Trophoblast cell (in vitro differentiated cells and primary cell): Measurements from ENCODE around the gene SPAAR.

Experiments used
- DNase-seq, 2 donors: peaks; one replicate each; pipeline ENCODE4 v3.0.0-alpha.2; 2016
- H2AFZ ChIP-seq: 2 replicates; pipeline ENCODE4 v1.6.1; 2013; ENCODE audit warnings: low read length, moderate library complexity, mild to moderate bottlenecking; ENCODE audit not compliant: insufficient read depth, poor library complexity
- H2AK5ac ChIP-seq: 2 replicates; pipeline ENCODE4 v1.6.1; 2013; ENCODE audit warnings: mild to moderate bottlenecking, low read length
- H2BK120ac ChIP-seq: 2 replicates; pipeline ENCODE4 v1.6.1; 2013; ENCODE audit warnings: low read length, mild to moderate bottlenecking, moderate library complexity; ENCODE audit not compliant: insufficient read depth, poor library complexity
- H2BK12ac ChIP-seq: 2 replicates; pipeline ENCODE4 v1.6.1; 2013; ENCODE audit warnings: mild to moderate bottlenecking, low read length, moderate library complexity
- H2BK5ac ChIP-seq: 2 replicates; pipeline ENCODE4 v1.6.1; 2013; ENCODE audit warnings: low read length, low read depth, moderate library complexity, mild to moderate bottlenecking; ENCODE audit not compliant: poor library complexity
- H3K14ac ChIP-seq: 2 replicates; pipeline ENCODE4 v1.6.1; 2013; ENCODE audit warnings: mild to moderate bottlenecking, low read length
- H3K18ac ChIP-seq: 2 replicates; pipeline ENCODE4 v1.6.1; 2013; ENCODE audit warnings: mild to moderate bottlenecking, low read length
- H3K23ac ChIP-seq: 2 replicates; pipeline ENCODE4 v1.6.1; 2013; ENCODE audit warnings: low read length
- H3K27ac ChIP-seq: 2 replicates; pipeline ENCODE4 v1.5.1; 2013; ENCODE audit warnings: low read depth, mild to moderate bottlenecking, inconsistent platforms, low read length, moderate library complexity
- H3K27me3 ChIP-seq: 2 replicates; pipeline ENCODE4 v1.6.1; 2013; ENCODE audit warnings: inconsistent platforms, mild to moderate bottlenecking, low read length, moderate library complexity; ENCODE audit not compliant: insufficient read depth
- H3K36me3 ChIP-seq, 2 experiments: 1 replicate in 1 of 2; 2 replicates in 1 of 2; pipeline ENCODE4 v1.6.1; 2013; ENCODE audit warnings: low read length in 2 of 2, mild to moderate bottlenecking in 2 of 2, moderate library complexity in 1 of 2; ENCODE audit not compliant: insufficient read depth in 2 of 2, control insufficient read depth in 1 of 2
- H3K4ac ChIP-seq: 2 replicates; pipeline ENCODE4 v1.6.1; 2013; ENCODE audit warnings: low read depth, mild to moderate bottlenecking, low read length, moderate library complexity
- H3K4me1 ChIP-seq, 2 experiments: 1 replicate in 1 of 2; 2 replicates in 1 of 2; pipeline ENCODE4 v1.6.1; 2013; ENCODE audit warnings: low read length in 2 of 2, mild to moderate bottlenecking in 2 of 2, moderate library complexity in 1 of 2; ENCODE audit not compliant: insufficient read depth in 2 of 2, control insufficient read depth in 1 of 2
- H3K4me2 ChIP-seq: 2 replicates; pipeline ENCODE4 v1.6.1; 2013; ENCODE audit warnings: inconsistent platforms, mild to moderate bottlenecking, low read length, moderate library complexity
- H3K4me3 ChIP-seq: 2 replicates; pipeline ENCODE4 v1.5.1; 2013; ENCODE audit warnings: mild to moderate bottlenecking, low read depth, low read length, inconsistent platforms
- H3K79me1 ChIP-seq: one replicate; pipeline ENCODE4 v1.6.1; 2013; ENCODE audit warnings: low read length
- H3K79me2 ChIP-seq: 2 replicates; pipeline ENCODE4 v1.6.1; 2013; ENCODE audit warnings: low read length, mild to moderate bottlenecking; ENCODE audit not compliant: control insufficient read depth, insufficient read depth, poor library complexity
- H3K9ac ChIP-seq: 2 replicates; pipeline ENCODE4 v1.6.1; 2013; ENCODE audit warnings: mild to moderate bottlenecking, low read length
- H3K9me3 ChIP-seq: 2 replicates; pipeline ENCODE4 v1.6.1; 2013; ENCODE audit warnings: low read depth, mild to moderate bottlenecking, control low read depth, inconsistent platforms, low read length; ENCODE audit not compliant: insufficient read depth
- H4K12ac ChIP-seq: 2 replicates; pipeline ENCODE4 v1.6.1; 2013; ENCODE audit warnings: low read depth, mild to moderate bottlenecking, low read length, moderate library complexity
- H4K8ac ChIP-seq: 2 replicates; pipeline ENCODE4 v1.6.1; 2013; ENCODE audit warnings: low read depth, mild to moderate bottlenecking, low read length, moderate library complexity
- H4K91ac ChIP-seq: one replicate; pipeline ENCODE4 v1.6.1; 2013; ENCODE audit warnings: low read depth, mild to moderate bottlenecking, low read length, moderate library complexity
- WGBS: extraction: QIAGEN DNeasy Blood & Tissue Kit; methylation state at CpG from one replicate; pipeline ENCODE4 v1.1.7; 2013; ENCODE audit warnings: missing lambda C conversion rate; ENCODE audit not compliant: insufficient read length, insufficient coverage; ENCODE audit errors: extremely low coverage; 5-methylcytosine and 5-hydroxymethylcytosine counted together

SPAAR gene

DNA sequence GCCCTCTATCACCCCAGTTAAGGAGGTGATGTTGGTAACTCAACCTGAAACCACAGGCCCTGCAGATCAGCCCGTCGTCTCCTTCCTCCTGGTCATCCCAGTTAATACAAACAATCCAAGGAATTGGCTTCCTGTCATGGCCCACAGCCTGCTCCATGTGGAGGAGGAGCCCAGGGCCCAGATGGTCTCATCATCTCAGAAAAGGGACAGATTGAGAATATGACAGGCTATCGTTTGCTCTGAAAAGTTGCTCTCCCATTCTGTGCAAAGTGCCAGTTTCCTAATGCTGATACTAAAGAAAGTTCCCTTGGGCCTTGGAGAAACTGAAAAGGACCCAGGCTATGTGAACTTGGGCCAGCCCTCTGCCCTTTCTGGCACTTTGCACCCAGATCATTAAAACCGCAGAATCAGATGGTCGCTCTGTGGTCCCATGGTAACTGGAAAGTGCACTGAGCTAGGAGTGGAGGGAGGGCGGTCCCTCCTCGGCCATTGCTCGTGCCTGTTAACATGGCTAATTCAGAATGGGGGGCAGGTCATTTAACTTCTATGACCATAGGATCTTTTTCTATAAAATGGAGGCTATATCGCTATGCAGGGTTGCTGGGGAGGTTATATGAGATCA, 675 bp upstream of the SPAAR start:
- no CpG with 5 or more reads among the region's 9 CpGs for WGBS

DNA sequence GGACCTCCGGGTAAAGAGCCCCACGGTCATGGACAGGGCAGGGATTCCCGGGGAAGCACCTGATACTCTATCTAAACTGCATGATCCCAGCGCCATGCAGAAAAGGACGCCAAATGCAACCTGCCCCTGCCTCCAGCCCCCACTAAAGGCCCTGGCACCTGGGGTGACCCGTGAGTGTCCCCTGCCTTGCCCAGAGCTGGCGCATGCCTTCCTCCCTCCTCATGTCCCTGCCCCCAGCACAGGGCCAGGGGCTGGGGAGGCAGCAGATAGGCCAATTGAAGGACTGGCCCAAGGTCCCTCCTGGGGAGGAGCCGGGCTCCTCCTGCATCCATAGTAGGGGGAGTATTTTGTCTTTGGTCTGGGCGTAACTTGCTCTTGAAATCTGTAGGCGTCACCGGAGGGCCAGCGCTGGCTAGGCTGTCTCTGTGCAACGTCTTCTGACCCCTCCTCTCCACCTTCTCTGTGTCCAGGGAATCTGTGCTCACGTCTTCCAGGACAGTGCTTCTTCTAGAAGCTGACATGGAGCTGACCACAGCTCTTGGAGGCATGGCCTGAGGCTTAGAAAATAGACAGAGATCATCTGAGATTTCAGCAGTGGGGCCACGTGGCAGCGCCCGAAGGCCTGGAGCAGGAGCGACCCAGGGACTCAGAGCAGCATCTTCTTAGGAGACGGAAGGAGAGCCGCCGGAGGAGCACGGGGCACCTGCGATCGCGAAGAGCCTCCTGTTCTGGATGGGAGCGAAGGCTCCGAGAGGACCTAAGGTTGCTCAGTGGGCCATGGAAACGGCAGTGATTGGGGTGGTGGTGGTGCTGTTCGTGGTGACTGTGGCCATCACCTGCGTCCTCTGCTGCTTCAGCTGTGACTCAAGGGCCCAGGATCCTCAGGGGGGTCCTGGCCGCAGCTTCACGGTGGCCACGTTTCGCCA, 660 bp downstream of the SPAAR start:
- Histone ChIP-seq H3K27me3 (no peaks in the 10 kb centered on the region), H3K79me2 (peaks cover 3% of the 10 kb centered on the region), H2AK5ac (peak overlapping the region; percentile 21), H3K23ac (no peak overlapping the region), H4K12ac (no peak overlapping the region), H3K79me1 (peaks cover 23% of the 10 kb centered on the region), H4K8ac (peak overlapping the region; percentile 42), H3K36me3 (no peaks in the 10 kb centered on the region), H3K4me3 (no peak overlapping the region), H3K4me2 (no peak overlapping the region), H3K27ac (no peak overlapping the region), H3K4ac (no peak overlapping the region), H4K91ac (peak overlapping the region; percentile 67), H3K4me1 (peaks cover 42 to 57% of the 10 kb centered on the region in 2 experiments), H2BK120ac (no peak overlapping the region), H3K14ac (peak overlapping the region; percentile 32), H2BK5ac (no peak overlapping the region), H3K9ac (no peak overlapping the region), H2BK12ac (peak overlapping the region; percentile 74), H3K9me3 (peaks cover 2% of the 10 kb centered on the region), H2AFZ (no peak overlapping the region), H3K18ac (peak overlapping the region; percentile 32)
- DNase-seq: no peak
- no CpG with 5 or more reads among the region's 34 CpGs for WGBS

More for the DNA sequence above, 675 bp upstream of the SPAAR start:
- peak overlapping the region; percentile 45 for H2BK120ac ChIP-seq
- peak overlapping the region; percentile 78 for H3K27ac ChIP-seq
- peaks cover 23% of the 10 kb centered on the region for H3K79me1 ChIP-seq
- peak overlapping the region; percentile 68 for H3K14ac ChIP-seq
- no peaks in the 10 kb centered on the region for H3K27me3 ChIP-seq
- no peak overlapping the region for H3K23ac ChIP-seq
- no peak overlapping the region for H3K4ac ChIP-seq
- no peak for DNase-seq
- peak overlapping the region; percentile 51 for H2AK5ac ChIP-seq
- peaks cover 42 to 56% of the 10 kb centered on the region in 2 experiments for H3K4me1 ChIP-seq
- peak overlapping the region; percentile 53 for H2AFZ ChIP-seq
- H3K18ac ChIP-seq: peak overlapping the region; percentile 27
- no peak overlapping the region for H4K12ac ChIP-seq
- H3K9me3 ChIP-seq: no peaks in the 10 kb centered on the region
- H2BK5ac ChIP-seq: peak overlapping the region; percentile 47
- H2BK12ac ChIP-seq: peak overlapping the region; percentile 67
- no peaks in the 10 kb centered on the region for H3K36me3 ChIP-seq
- H3K79me2 ChIP-seq: peaks cover 3% of the 10 kb centered on the region
- no peak overlapping the region for H3K9ac ChIP-seq
- peak overlapping the region; percentile 38 for H3K4me2 ChIP-seq
- H3K4me3 ChIP-seq: no peak overlapping the region
- peak overlapping the region; percentile 59 for H4K8ac ChIP-seq
- peak overlapping the region; percentile 67 for H4K91ac ChIP-seq

DNA sequence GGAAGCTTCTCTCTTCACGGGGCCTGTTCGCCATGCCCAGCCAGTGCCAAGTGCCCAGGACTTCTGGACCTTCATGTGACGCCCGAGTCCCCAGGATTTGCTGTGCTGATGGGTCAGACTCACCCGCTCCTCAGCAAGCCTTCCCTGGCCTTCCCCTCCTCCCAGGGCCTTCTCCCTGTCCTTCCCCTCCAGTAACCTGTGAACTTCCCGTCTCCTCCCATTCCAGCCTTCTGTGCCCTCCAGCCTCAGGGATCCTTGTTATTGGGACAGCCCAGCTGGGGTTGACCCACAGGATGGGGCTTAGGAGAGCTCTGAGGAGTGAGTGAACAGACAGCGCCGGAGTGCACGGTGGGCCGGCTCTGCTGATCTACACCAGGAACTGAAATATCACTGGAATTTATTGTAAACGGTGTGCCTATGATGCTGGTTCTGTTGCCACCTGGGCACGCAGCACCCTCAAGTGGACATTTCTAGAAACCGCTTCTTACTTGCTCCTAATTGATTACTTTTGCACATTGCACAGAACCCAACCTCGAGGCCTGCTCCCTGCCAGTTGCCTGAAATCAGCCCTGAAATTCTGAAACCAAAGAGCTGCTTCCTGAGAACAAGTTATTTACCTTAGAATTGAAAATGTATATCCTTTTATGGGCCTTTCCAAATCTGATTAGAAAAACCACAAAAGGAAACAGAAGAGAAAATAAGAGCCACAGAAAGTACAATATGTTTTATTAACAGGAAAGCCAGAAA, 1.5 kb downstream of the SPAAR start:
- peaks cover 2% of the 10 kb centered on the region for H3K9me3 ChIP-seq
- peak; percentile 43 to 70 for DNase-seq
- peak overlapping the region; percentile 4 for H2BK12ac ChIP-seq
- H3K23ac ChIP-seq: no peak overlapping the region
- H2AFZ ChIP-seq: no peak overlapping the region
- H2AK5ac ChIP-seq: peak overlapping the region; percentile 21
- H2BK5ac ChIP-seq: no peak overlapping the region
- WGBS: no CpG with 5 or more reads among the region's 14 CpGs
- H3K27ac ChIP-seq: no peak overlapping the region
- H4K91ac ChIP-seq: peak overlapping the region; percentile 67
- H4K8ac ChIP-seq: no peak overlapping the region
- no peaks in the 10 kb centered on the region for H3K36me3 ChIP-seq
- peaks cover 3% of the 10 kb centered on the region for H3K79me2 ChIP-seq
- H3K27me3 ChIP-seq: no peaks in the 10 kb centered on the region
- no peak overlapping the region for H3K18ac ChIP-seq
- H3K4me2 ChIP-seq: no peak overlapping the region
- H3K79me1 ChIP-seq: peaks cover 23% of the 10 kb centered on the region
- no peak overlapping the region for H4K12ac ChIP-seq
- no peak overlapping the region for H3K9ac ChIP-seq
- peaks cover 36 to 49% of the 10 kb centered on the region in 2 experiments for H3K4me1 ChIP-seq
- H3K4ac ChIP-seq: no peak overlapping the region
- H2BK120ac ChIP-seq: no peak overlapping the region
- H3K4me3 ChIP-seq: no peak overlapping the region
- peak overlapping the region; percentile 1 for H3K14ac ChIP-seq

DNA sequence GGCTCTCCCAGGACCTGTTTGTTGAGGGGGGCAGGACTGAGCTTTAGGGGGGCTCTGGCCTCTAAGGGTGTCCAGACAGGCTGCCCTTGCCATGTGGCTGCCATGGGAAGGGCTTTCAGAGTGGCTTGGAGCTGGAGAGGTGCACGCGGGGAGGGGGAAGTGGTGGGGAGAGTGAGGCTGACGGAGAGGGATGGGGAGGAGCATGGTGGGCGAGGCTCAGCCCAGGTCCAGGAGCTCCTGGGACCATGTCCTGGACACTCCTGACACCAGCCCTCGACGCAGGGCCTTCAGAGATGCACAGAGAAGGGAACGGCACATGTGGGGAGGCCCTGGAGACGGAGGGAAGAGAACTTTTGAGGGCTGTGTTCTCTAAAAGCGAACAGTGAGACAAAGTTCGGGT, 2.4 kb downstream of the SPAAR start:
- DNase-seq: no peak
- no peak overlapping the region for H3K18ac ChIP-seq
- peaks cover 2% of the 10 kb centered on the region for H3K9me3 ChIP-seq
- H3K9ac ChIP-seq: no peak overlapping the region
- H2BK5ac ChIP-seq: no peak overlapping the region
- H4K12ac ChIP-seq: no peak overlapping the region
- no peak overlapping the region for H3K23ac ChIP-seq
- no peak overlapping the region for H3K4me3 ChIP-seq
- no CpG with 5 or more reads among the region's 10 CpGs for WGBS
- no peak overlapping the region for H3K27ac ChIP-seq
- H2AK5ac ChIP-seq: no peak overlapping the region
- H3K4me2 ChIP-seq: no peak overlapping the region
- H3K4ac ChIP-seq: no peak overlapping the region
- peaks cover 3% of the 10 kb centered on the region for H3K79me2 ChIP-seq
- H4K8ac ChIP-seq: no peak overlapping the region
- no peaks in the 10 kb centered on the region for H3K27me3 ChIP-seq
- H2BK120ac ChIP-seq: no peak overlapping the region
- H3K14ac ChIP-seq: no peak overlapping the region
- H2AFZ ChIP-seq: no peak overlapping the region
- peaks cover 23% of the 10 kb centered on the region for H3K79me1 ChIP-seq
- no peaks in the 10 kb centered on the region for H3K36me3 ChIP-seq
- H4K91ac ChIP-seq: no peak overlapping the region
- no peak overlapping the region for H2BK12ac ChIP-seq
- H3K4me1 ChIP-seq: peaks cover 32 to 42% of the 10 kb centered on the region in 2 experiments
